ENCODE measurements around the gene SSBP3.
"Not testable (repeated sequence)": the region's sequence is repeated elsewhere in the genome, so short reads cannot be mapped to it uniquely, and the experiment has no call there.

Gene SSBP3

DNA sequence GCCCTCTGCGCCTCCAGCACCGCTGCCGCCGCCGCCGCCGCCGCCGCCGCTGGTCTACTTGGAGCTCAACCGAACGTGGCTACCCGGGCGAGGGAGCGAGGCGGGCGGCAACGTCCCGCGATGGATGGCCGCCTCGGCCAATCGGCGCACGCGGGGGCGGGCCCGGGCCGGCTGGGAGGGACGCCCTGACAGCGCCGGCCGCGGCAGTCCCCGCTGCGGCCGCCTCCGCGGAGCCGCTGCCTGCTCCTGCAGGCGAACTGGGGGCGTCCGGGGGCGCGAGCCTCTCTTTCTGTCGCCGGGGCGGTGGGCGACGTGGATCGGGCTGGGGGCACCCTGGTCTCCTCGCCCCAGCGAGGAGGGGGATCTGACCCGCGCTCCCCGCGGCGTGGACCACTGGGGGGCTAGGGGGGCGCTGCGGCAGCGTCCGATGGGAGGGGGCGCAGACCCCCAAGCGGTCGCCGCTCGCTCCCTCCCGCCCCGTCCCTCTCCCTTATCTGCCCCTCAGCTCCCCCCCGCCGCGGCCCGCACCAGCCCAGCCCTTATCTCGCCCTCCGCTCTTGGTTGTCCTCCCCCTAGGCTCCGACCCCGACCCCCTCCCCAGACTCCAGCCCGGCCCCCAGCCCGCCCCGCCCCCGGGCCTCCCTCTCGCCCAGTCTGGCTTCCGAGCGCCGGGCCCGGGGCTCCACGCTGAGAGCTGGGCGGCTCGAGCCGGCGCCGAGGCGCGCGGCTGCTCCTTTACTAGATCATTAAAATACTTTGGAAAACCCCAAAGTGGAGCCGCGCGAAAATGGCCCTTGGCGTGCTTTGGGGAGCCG is at the start of gene SSBP3:
TSS of gene SSBP3 (minus strand) at position 56 of the 815 bp plus-strand sequence.
- FAIRE-seq: no peak

- no peak for FAIRE-seq
These were observed 47.3 kb upstream of the SSBP3 start for GRCh38 chr1:54453509-54453908.

- no peak for FAIRE-seq
These were observed 46.8 kb upstream of the SSBP3 start for GRCh38 chr1:54453022-54453421.

- not testable (repeated sequence) for FAIRE-seq
These were observed 43.2 kb upstream of the SSBP3 start for GRCh38 chr1:54449431-54449830.

DNA sequence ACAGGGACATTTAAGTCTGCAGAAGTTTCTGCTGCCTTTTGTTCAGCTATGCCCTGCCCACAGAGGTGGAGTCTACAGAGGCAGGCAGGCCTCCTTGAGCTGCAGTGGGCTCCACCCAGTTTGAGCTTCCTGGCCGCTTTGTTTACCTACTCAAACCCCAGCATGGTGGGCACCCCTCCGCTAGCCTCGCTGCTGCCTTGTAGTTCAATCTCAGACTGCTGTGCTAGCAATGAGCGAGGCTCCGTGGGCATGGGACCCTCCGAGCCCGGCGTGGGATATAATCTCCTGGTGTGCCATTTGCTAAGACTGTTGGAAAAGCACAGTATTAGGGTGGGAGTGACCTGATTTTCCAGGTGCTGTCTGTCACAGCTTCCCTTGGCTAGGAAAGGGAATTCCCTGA is 42.6 kb upstream of the SSBP3 start:
- FAIRE-seq: not testable (repeated sequence)

GRCh38 chr1:54447081-54447480 is 40.9 kb upstream of the SSBP3 start:
- not testable (repeated sequence) for FAIRE-seq

- FAIRE-seq: no peak
These were observed 36.0 kb upstream of the SSBP3 start for GRCh38 chr1:54442185-54442584.

- FAIRE-seq: no peak
These were observed 33.5 kb upstream of the SSBP3 start for GRCh38 chr1:54439550-54440223.

- FAIRE-seq: no peak
These were observed 31.6 kb upstream of the SSBP3 start for GRCh38 chr1:54437783-54438182.

DNA sequence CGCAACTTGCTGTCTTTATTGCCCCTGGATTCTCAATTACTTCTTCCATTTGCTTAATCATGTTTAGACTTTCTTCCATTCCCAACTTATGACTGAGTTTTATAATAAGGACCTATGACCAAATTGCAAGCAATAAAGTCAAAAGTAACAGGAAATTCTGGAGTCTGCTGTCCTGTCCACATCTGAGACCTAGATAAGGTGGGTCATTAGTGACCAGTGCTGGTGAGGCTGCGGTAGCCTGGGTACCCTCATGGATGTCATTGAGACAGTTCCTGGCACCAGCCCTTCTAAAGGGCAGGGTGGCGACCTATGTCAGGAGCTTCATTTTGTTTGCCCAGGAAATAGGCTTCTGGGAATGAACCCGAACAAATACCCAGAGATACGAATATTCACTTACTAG is 30.6 kb upstream of the SSBP3 start:
- no peak for FAIRE-seq

DNA sequence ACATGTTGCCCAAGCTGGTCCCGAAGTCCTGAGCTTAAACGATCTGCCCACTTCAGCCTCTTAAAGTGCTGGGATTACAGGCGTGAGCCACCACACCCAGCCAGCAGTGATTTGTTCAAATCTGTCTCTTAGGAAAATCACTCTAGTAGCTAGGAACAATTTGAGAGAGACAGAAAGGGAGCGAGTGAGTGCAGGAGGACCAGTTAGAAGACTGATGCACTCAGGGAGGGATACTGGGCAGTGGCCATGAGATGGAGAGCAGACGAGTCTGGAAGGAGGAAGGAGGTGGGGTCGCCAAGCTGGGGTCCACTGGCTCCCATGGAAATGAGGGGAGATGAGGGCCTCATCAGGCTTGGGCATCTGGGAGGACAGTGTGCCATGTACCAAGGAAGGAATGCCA is 23.6 kb upstream of the SSBP3 start:
- no peak for FAIRE-seq

DNA sequence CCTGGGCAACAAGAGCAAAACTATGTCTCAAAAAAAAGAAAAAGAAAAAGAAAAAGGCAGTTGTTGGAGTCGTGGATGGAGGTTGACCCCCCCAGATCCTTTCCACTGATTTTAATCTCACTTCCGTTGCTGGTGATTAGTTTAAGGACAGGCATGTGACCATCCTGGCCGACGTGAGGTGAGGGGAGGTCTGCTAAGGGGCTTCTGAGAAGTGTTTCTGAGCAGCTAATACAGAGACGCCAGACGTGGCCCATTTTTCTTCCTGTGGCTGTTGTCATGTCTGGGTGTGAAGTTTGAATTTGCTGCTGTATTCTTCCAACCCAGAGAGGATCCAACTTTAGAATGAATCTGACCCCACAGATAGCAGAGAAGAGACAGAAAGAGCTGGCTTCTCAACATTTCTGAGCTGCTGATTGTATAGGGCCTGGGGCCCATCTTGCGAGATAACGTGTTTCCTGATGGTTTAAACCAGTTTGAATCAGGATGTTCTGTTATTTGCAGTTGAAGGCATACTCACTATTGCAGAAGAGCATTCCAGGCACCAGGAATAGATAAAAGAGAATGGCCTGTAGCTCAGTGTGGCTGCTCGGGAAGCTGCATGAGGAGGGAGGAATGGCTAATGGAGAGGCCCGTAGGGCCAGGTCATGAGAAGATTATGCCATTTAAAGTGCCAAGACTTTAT is 22.8 kb upstream of the SSBP3 start:
- no peak for FAIRE-seq

GRCh38 chr1:54425152-54425584 is 19.0 kb upstream of the SSBP3 start:
- FAIRE-seq: no peak

- no peak for FAIRE-seq
These were observed 18.2 kb upstream of the SSBP3 start for GRCh38 chr1:54424398-54424797.

GRCh38 chr1:54421101-54421504 is 14.9 kb upstream of the SSBP3 start:
- no peak for FAIRE-seq

DNA sequence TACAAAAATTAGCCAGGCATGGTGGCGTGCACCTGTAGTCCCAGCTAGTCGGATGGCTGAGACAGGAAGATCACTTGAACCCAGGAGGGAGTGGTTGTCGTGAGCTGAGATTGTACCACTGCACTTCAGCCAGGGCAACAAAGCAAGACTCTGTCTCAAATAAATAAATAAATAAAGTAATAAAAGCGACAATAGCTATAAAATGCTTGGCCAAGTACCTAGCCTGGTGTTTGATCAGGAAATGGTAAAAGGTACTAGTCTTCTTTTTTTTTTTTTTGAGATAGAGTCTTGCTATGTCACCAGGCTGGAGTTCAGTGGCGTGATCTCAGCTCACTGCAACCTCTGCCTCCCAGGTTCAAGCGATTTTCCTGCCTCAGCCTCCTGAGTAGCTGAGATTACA is 12.4 kb upstream of the SSBP3 start:
- not testable (repeated sequence) for FAIRE-seq

- FAIRE-seq: no peak
These were observed 10.9 kb upstream of the SSBP3 start for GRCh38 chr1:54417123-54417522.

DNA sequence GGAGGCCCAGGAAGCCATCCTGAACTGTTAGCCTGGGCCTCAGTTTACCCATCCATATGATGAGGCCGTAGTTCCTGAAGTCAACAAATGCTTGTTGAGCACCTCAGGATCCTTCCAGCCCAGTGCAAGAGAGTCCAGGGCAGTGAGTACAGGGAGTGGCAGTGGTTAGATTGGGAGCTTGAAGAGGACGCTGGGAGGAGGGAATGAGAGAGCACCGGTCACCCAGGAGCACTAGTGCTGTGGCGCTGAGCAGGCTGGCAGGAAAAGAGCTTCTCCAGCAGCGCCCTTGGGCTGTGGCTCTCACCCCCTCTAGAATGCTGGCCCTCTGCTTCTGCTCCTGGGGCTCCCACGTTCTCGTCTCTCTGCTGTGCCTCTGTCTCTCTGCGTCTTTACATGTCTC is 10.2 kb upstream of the SSBP3 start:
- FAIRE-seq: no peak

DNA sequence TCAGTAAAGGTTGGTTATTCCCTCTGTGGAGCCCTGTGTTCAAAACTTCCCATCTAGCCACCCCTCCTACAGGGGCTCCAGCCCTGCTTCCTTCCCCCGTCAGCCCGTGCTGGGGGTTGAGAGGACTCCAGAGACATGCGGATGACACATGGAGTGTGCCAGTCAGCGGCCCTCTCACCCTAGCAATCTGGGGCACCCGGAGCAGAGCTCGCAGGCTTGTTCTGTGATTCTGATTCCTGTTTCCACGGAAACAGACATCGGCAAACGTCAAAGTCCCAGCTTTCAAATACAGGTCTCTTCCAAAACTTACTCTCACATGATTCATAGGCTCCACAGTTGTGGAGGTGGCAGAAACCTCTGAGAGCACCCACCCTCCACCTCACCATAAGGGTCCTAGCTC is 9.8 kb upstream of the SSBP3 start:
- no peak for FAIRE-seq

DNA sequence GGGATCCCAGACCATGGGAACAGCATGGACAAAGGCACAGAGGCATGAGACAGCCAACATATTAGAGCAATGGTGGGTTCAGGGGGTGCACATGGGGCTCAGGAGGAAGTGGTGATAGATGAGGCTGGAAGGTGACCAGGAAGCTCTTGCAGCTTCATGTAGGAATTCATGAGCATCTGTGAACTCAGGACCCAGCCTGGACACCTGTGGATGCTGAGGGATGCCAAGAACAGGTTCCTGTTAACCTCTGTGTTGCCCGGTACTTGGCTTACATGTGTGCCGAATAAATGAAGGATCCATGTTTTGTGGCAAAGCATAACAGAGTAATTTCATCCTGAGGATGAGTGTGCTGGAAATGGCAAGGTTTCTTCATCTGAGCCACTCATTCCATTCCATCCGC is 9.3 kb upstream of the SSBP3 start:
- FAIRE-seq: no peak

GRCh38 chr1:54413732-54414131 is 7.5 kb upstream of the SSBP3 start:
- no peak for FAIRE-seq

- FAIRE-seq: no peak
These were observed 7.1 kb upstream of the SSBP3 start for GRCh38 chr1:54413295-54413694.

DNA sequence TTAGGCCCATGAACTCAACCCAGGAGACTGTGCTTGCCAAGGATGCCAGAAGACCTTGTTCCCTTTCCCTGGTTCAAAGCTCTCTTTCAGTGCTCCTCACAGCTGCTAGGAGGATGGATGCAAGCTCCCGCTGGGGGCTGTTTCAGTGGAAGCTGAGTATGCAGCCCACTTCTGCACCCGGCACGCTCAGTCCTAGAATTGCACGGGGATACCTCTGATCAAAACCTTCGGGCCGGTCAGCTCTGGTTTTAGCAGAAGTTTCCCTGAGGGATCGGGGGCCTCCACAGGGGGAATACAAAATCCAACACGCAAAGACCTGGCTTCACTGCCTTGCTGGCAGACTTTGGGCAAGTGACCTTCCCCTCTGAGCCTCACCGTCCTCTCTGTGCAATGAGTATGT is 4.2 kb upstream of the SSBP3 start:
- no peak for FAIRE-seq
